NB4 (cell line): ENCODE measurements around the gene KAT2B.
A peak's percentile ranks its signal among the peaks of the same experiment; 100 is the strongest.

Experiments
- DNase-seq: peaks from one replicate; pipeline ENCODE4 v3.0.0; 2010; ENCODE audit warnings: low read depth
- H3K4me3 ChIP-seq: one replicate; pipeline ENCODE4 v1.5.1; 2011; ENCODE audit warnings: mild to moderate bottlenecking, low read depth, low read length, moderate library complexity
- CTCF ChIP-seq: IDR thresholded peaks from one replicate; pipeline ENCODE4 v1.5.1; 2012; ENCODE audit warnings: low read depth, low read length
- MAX ChIP-seq: IDR thresholded peaks from 2 replicates; pipeline ENCODE4 v1.6.1; 2011; ENCODE audit warnings: low read depth, low read length
- MYC ChIP-seq: IDR thresholded peaks from 2 replicates; pipeline ENCODE4 v1.6.1; 2011; ENCODE audit warnings: low read depth, low read length
- POLR2A ChIP-seq: IDR thresholded peaks from 2 replicates; pipeline ENCODE4 v1.6.1; 2011; ENCODE audit warnings: mild to moderate bottlenecking; ENCODE audit not compliant: insufficient read length; ENCODE audit errors: extremely low read depth

KAT2B gene

DNA sequence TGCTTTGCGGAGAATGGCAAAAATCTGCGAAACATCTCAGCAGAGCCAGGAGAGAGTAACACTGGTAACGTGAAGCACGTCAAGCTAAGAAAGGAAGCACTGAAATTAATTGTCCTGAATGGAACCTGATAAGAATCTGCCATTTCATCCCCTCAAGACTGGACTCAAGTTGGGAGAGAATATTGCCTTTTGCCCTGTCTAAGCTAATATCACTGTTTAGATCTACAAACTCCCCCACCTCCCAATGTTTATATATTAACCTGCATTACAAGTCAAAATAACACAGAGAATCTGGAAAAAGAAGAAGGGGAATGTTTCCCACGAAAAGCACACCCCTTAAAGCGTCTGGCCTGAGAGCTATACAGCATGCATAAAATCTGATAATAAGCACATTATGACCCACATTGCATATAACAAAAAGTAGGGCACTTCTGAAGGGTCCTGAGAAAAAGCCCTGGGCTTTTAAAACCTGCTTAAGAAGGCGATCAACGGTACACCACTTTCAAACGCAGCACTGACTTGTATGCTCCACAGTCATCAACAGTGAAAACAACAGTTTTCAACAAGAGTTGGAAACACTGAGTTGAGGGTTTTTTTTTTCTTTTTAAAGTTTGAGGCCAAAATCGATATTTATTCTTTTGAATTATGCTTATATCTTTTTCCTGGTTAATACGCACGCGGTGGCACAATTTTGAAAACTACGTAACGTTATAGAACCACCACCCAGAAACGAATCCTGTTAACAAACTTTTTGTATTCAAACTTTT is 1.4 kb upstream of the KAT2B start:
- peak; percentile 32 for DNase-seq
- no peak for TF ChIP-seq MYC
- TF ChIP-seq CTCF, result no peak
- TF ChIP-seq MAX, result no peak
- TF ChIP-seq POLR2A, result no peak
- H3K4me3 ChIP-seq, result peak overlapping the region; percentile 71

DNA sequence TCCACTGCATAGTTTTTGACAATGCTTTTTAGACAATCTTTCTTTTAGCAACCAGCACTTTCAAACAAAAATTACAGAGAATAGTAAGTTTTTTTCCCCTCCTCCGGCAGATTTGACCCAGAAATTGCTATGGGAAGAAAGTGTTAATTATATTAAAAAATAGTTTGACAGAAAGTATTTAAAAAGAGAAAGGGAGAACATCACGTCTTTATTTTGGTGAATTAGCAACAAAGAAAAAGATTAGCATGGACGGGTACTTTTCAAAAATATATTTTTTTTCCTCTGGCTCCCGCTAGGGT is 831 bp upstream of the KAT2B start:
- DNase-seq, result no peak
- TF ChIP-seq MYC (no peak), CTCF (peak; percentile 0)

GRCh38 chr3:20040548-20041196 is 426 bp downstream of the KAT2B start:
- H3K4me3 ChIP-seq, result peak overlapping the region; percentile 78
- DNase-seq, result peak; percentile 91
- TF ChIP-seq CTCF, result no peak
- TF ChIP-seq MYC, result peak; percentile 20; the same call in 1 of the 2 replicates
- TF ChIP-seq POLR2A, result peak; percentile 7
- TF ChIP-seq MAX, result peak; percentile 23

More for the DNA sequence above, 831 bp upstream of the KAT2B start:
- H3K4me3 ChIP-seq, result peak overlapping the region; percentile 71

GRCh38 chr3:20041197-20041780 is 1.0 kb downstream of the KAT2B start:
- DNase-seq, result peak; percentile 81
- TF ChIP-seq MAX, result 0 out of 2 replicates have a peak, but pooled peaks have one; percentile 22
- no peak for TF ChIP-seq POLR2A
- no peak for TF ChIP-seq MYC
- no peak for TF ChIP-seq CTCF
- H3K4me3 ChIP-seq, result peak overlapping the region; percentile 78

GRCh38 chr3:20042331-20042730 is 2.1 kb downstream of the KAT2B start:
- DNase-seq, result no peak
- TF ChIP-seq MYC (no peak), POLR2A (no peak), CTCF (no peak), MAX (no peak)
- H3K4me3 ChIP-seq, result no peak overlapping the region

GRCh38 chr3:20043396-20043795 is 3.1 kb downstream of the KAT2B start:
- H3K4me3 ChIP-seq, result no peak overlapping the region
- DNase-seq, result no peak
- no peak for TF ChIP-seq POLR2A
- TF ChIP-seq CTCF, result no peak
